MM.1S (cell line): ENCODE data around the gene CAMK4.

Experiments used
- DNase-seq: peaks from one replicate; pipeline ENCODE4 v3.0.0-alpha.2; 2015
- H2AFZ ChIP-seq: fragments of 300-600 bp; sonication (generic); 2 replicates; pipeline ENCODE4 v1.6.0; 2016; ENCODE audit warnings: antibody characterized with exemption, low read length
- H3F3A ChIP-seq: fragments of 300-600 bp; sonication (generic); 2 replicates; pipeline ENCODE4 v1.6.1; 2016; ENCODE audit warnings: mild to moderate bottlenecking, antibody characterized with exemption, low read length, moderate library complexity, mixed read lengths; ENCODE audit not compliant: insufficient read depth
- H3K27ac ChIP-seq: fragments of 300-600 bp; sonication (generic); 2 replicates; pipeline ENCODE4 v1.5.1; 2016; ENCODE audit warnings: mild to moderate bottlenecking, low read length
- H3K27me3 ChIP-seq: fragments of 300-600 bp; sonication (generic); replicated peaks from 2 replicates; pipeline ENCODE4 v1.6.0; 2016; ENCODE audit warnings: low read length; ENCODE audit not compliant: insufficient read depth
- H3K36me3 ChIP-seq: fragments of 300-600 bp; sonication (generic); replicated peaks from 2 replicates; pipeline ENCODE4 v1.6.1; 2016; ENCODE audit warnings: mild to moderate bottlenecking, low read length, mixed read lengths; ENCODE audit not compliant: insufficient read depth
- H3K4me1 ChIP-seq: fragments of 300-600 bp; sonication (generic); 2 replicates; pipeline ENCODE4 v1.6.1; 2016; ENCODE audit warnings: low read length, mixed read lengths
- H3K4me2 ChIP-seq: fragments of 300-600 bp; sonication (generic); 2 replicates; pipeline ENCODE4 v1.6.0; 2016; ENCODE audit warnings: low read depth, low read length
- H3K4me3 ChIP-seq: fragments of 300-600 bp; sonication (generic); 2 replicates; pipeline ENCODE4 v1.5.1; 2016; ENCODE audit warnings: low read length, mixed read lengths
- H3K79me2 ChIP-seq: fragments of 300-600 bp; sonication (generic); 2 replicates; pipeline ENCODE4 v1.6.1; 2016; ENCODE audit warnings: mixed run types, low read length, mixed read lengths
- H3K9ac ChIP-seq: fragments of 300-600 bp; sonication (generic); 2 replicates; pipeline ENCODE4 v1.6.1; 2016; ENCODE audit warnings: low read length, mixed read lengths
- H3K9me2 ChIP-seq: fragments of 300-600 bp; sonication (generic); replicated peaks from 2 replicates; pipeline ENCODE4 v1.6.1; 2016; ENCODE audit warnings: mild to moderate bottlenecking, low read length, mixed read lengths; ENCODE audit not compliant: insufficient read depth
- H3K9me3 ChIP-seq: fragments of 300-600 bp; sonication (generic); replicated peaks from 2 replicates; pipeline ENCODE4 v1.6.1; 2016; ENCODE audit warnings: mild to moderate bottlenecking, low read length, mixed read lengths; ENCODE audit not compliant: insufficient read depth
- H4K20me1 ChIP-seq: fragments of 300-600 bp; sonication (generic); 2 replicates; pipeline ENCODE4 v1.6.1; 2016; ENCODE audit warnings: mild to moderate bottlenecking, low read length, moderate library complexity, mixed read lengths; ENCODE audit not compliant: insufficient read depth
- CTCF ChIP-seq: fragments of 300-600 bp; sonication (generic); IDR thresholded peaks from 2 replicates; pipeline ENCODE4 v1.5.1; 2016; ENCODE audit warnings: antibody characterized with exemption, low read length, mixed read lengths
- EZH2 ChIP-seq: fragments of 300-600 bp; sonication (generic); optimal IDR thresholded peaks from 2 replicates; pipeline ENCODE3; 2017; ENCODE audit warnings: low read depth, mild to moderate bottlenecking, antibody characterized with exemption, low read length, mixed read lengths
- EZH2phosphoT487 ChIP-seq: fragments of 300-600 bp; sonication (generic); IDR thresholded peaks from 2 replicates; pipeline ENCODE4 v1.6.1; 2018; ENCODE audit warnings: antibody characterized with exemption, low read length

The CAMK4 gene

GRCh38 chr5:111461934-111462333, 237.8 kb downstream of the CAMK4 start:
- Histone ChIP-seq H2AFZ (no peak overlapping the region), H3K9me3 (no peaks in the 10 kb centered on the region), H3K9ac (no peak overlapping the region), H3K4me2 (no peak overlapping the region), H3K4me1 (no peaks in the 10 kb centered on the region), H4K20me1 (no peaks in the 10 kb centered on the region), H3K27me3 (no peaks in the 10 kb centered on the region), H3K27ac (no peak overlapping the region), H3K79me2 (no peaks in the 10 kb centered on the region), H3K36me3 (no peaks in the 10 kb centered on the region), H3K9me2 (no peaks in the 10 kb centered on the region), H3K4me3 (no peak overlapping the region), H3F3A (no peaks in the 10 kb centered on the region)
- TF ChIP-seq EZH2 (no peak), CTCF (no peak), EZH2phosphoT487 (no peak)
- DNase-seq, result no peak

GRCh38 chr5:111463311-111463710, 239.1 kb downstream of the CAMK4 start:
- no peaks in the 10 kb centered on the region for H3K27me3 ChIP-seq
- TF ChIP-seq CTCF, result no peak
- no peak for TF ChIP-seq EZH2
- TF ChIP-seq EZH2phosphoT487, result no peak
- H3K9me2 ChIP-seq, result no peaks in the 10 kb centered on the region
- no peak overlapping the region for H3K4me2 ChIP-seq
- H3K27ac ChIP-seq, result no peak overlapping the region
- H4K20me1 ChIP-seq, result no peaks in the 10 kb centered on the region
- H3K9ac ChIP-seq, result no peak overlapping the region
- H2AFZ ChIP-seq, result no peak overlapping the region
- H3K36me3 ChIP-seq, result no peaks in the 10 kb centered on the region
- no peaks in the 10 kb centered on the region for H3F3A ChIP-seq
- no peaks in the 10 kb centered on the region for H3K9me3 ChIP-seq
- no peaks in the 10 kb centered on the region for H3K4me1 ChIP-seq
- no peak for DNase-seq
- H3K79me2 ChIP-seq, result no peaks in the 10 kb centered on the region
- H3K4me3 ChIP-seq, result no peak overlapping the region

GRCh38 chr5:111469293-111469896, 245.2 kb downstream of the CAMK4 start:
- no peak for DNase-seq
- H3K4me3 ChIP-seq, result no peak overlapping the region
- H3K79me2 ChIP-seq, result no peaks in the 10 kb centered on the region
- H3K9ac ChIP-seq, result no peak overlapping the region
- no peaks in the 10 kb centered on the region for H3K9me2 ChIP-seq
- no peak overlapping the region for H3K4me2 ChIP-seq
- TF ChIP-seq CTCF (no peak), EZH2phosphoT487 (no peak), EZH2 (no peak)
- no peak overlapping the region for H2AFZ ChIP-seq
- no peaks in the 10 kb centered on the region for H3K4me1 ChIP-seq
- no peaks in the 10 kb centered on the region for H3K36me3 ChIP-seq
- H3K9me3 ChIP-seq, result no peaks in the 10 kb centered on the region
- no peaks in the 10 kb centered on the region for H3F3A ChIP-seq
- H3K27ac ChIP-seq, result no peak overlapping the region
- H4K20me1 ChIP-seq, result no peaks in the 10 kb centered on the region
- no peaks in the 10 kb centered on the region for H3K27me3 ChIP-seq
